Panc1 (cell line): ENCODE measurements around the gene OSBP2. TPM values are rescaled to one million over a fixed set of nuclear protein-coding genes. Genes with fewer than 3 reads are reported as not detected.

ENCODE experiments used
- ATAC-seq: fragments of 200-7000 bp; cut with Tn5 transposase; 2 replicates; pipeline ENCODE4 v1.9.1; 2020; ENCODE audit warnings: mild to moderate bottlenecking, moderate library complexity
- BruUV-seq: library from RNA; stranded (reverse); fragments of 400-500 nt; replicated peaks from 2 replicates; lab custom pipeline; 2021; lab: Mats Ljungman, UMichigan
- CTCF ChIA-PET: fragments of 300-600 bp; sonication (Branson Sonifier 250); formaldehyde crosslinking; loops from one replicate; lab custom pipeline; 2022; ENCODE audit warnings: antibody characterized with exemption; lab: Charles Lee
- POLR2A ChIA-PET: fragments of 300-600 bp; sonication (Branson Sonifier 250); formaldehyde crosslinking; loops from one replicate; lab custom pipeline; 2022; ENCODE audit warnings: antibody characterized with exemption; lab: Charles Lee
- DNase-seq: peaks from one replicate; pipeline ENCODE4 v3.0.0-alpha.2; 2010; ENCODE audit warnings: low read depth, low spot score
- H3K27ac ChIP-seq: 2 replicates; pipeline ENCODE4 v1.5.1; 2011; ENCODE audit warnings: mild to moderate bottlenecking, low read length, inconsistent platforms
- H3K27me3 ChIP-seq: fragments of 200-500 bp; sonication (Bioruptor generic); 2 replicates; pipeline ENCODE4 v1.6.0; 2014; ENCODE audit warnings: low read length, inconsistent platforms; ENCODE audit not compliant: control insufficient read depth, insufficient read depth
- H3K36me3 ChIP-seq: fragments of 200-500 bp; sonication (Bioruptor generic); 2 replicates; pipeline ENCODE4 v1.5.1; 2014; ENCODE audit warnings: inconsistent platforms, mild to moderate bottlenecking, low read length, moderate library complexity; ENCODE audit not compliant: control insufficient read depth, insufficient read depth
- H3K4me1 ChIP-seq: 2 replicates; pipeline ENCODE4 v1.5.1; 2011; ENCODE audit warnings: inconsistent platforms, mild to moderate bottlenecking, low read length, moderate library complexity; ENCODE audit not compliant: control insufficient read depth, insufficient read depth
- H3K4me3 ChIP-seq, 2 experiments: 2 replicates each; pipeline ENCODE4 v1.5.1; 2011 to 2012; ENCODE audit warnings: low read depth in 2 of 2, low read length in 2 of 2, mild to moderate bottlenecking in 2 of 2, inconsistent platforms in 1 of 2, moderate library complexity in 1 of 2
- H3K9me3 ChIP-seq: fragments of 200-500 bp; sonication (Bioruptor generic); 2 replicates; pipeline ENCODE4 v1.5.1; 2014; ENCODE audit warnings: low read depth, mild to moderate bottlenecking, inconsistent platforms, low read length, moderate library complexity; ENCODE audit not compliant: control insufficient read depth, insufficient read depth
- POLR2AphosphoS5 ChIP-seq: IDR thresholded peaks from 2 replicates; pipeline ENCODE4 v1.6.1; 2012; ENCODE audit warnings: mild to moderate bottlenecking, low read depth, low read length, moderate library complexity
- SIN3A ChIP-seq: IDR thresholded peaks from 2 replicates; pipeline ENCODE4 v1.6.1; 2012; ENCODE audit warnings: low read depth, mild to moderate bottlenecking, low read length, moderate library complexity, borderline replicate concordance; ENCODE audit not compliant: insufficient read depth
- TCF7L2 ChIP-seq: IDR thresholded peaks from 2 replicates; pipeline ENCODE4 v1.6.1; 2011; ENCODE audit warnings: mild to moderate bottlenecking, low read depth, low read length, inconsistent platforms
- in situ Hi-C: cut with HindIII; loops from 2 replicates; pipeline ENCODE4 v1.10.0; 2016; ENCODE audit warnings: low sequenced_read_pairs, low pct_unique_long_range_greater_than_20kb
- intact Hi-C: fragments of 100-400 bp; cut with micrococcal nuclease; formaldehyde crosslinking; loops from one replicate; pipeline ENCODE4 v1.10.0; 2022; ENCODE audit not compliant: unreplicated experiment
- total RNA-seq: library from RNA; stranded (reverse); gene quantifications from one replicate; pipeline ENCODE4 v1.2.1, GENCODE V29; 2021; ENCODE audit not compliant: unreplicated experiment
- TF ChIP-seq, protein P1 (sequence below), 2 experiments: IDR thresholded peaks; 2 replicates each; pipeline ENCODE4 v1.6.1; 2011 to 2012; ENCODE audit warnings: low read depth in 2 of 2, control low read depth in 1 of 2, low read length in 1 of 2, mild to moderate bottlenecking in 1 of 2, moderate library complexity in 1 of 2; ENCODE audit not compliant: insufficient read depth in 1 of 2
- TF ChIP-seq, protein P2 (sequence below): fragments of 450-650 bp; IDR thresholded peaks from 2 replicates; pipeline ENCODE4 v1.5.1; 2017; ENCODE audit warnings: mild to moderate bottlenecking

Gene OSBP2
- total RNA-seq, 1 experiment from 2014 or later = 4.7 TPM

DNA sequence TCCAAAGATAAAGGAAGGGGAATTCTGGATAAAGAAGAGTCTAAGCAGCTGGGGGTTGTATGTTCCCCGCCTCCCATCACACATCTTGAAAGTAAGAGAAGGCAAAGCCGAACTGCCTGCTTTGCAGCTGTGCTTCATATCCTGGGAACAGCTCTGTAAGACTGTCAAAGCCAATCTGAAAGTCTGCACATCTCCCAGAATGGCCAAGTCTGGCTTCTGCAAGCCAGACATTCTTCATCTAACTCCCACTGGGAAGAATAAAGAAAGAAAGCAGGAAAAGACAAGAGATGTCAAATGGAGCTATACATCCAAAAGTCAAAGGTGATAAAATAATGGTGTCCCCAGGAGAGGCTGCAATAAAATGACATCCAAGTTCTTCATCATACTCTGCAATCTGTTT, 258.5 kb downstream of the OSBP2 start:
- CTCF ChIA-PET = interaction anchor here (0.6 kb wide), 1 partner anchor 31 kb away, joined by 9 read pairs; no protein-coding TSS in a partner anchor
- no peaks in the 10 kb centered on the region for H3K27me3 ChIP-seq
- ATAC-seq = no peak
- H3K4me1 ChIP-seq = no peaks in the 10 kb centered on the region
- in situ Hi-C loops = no loop called here
- DNase-seq = no peak
- H3K9me3 ChIP-seq = no peaks in the 10 kb centered on the region
- intact Hi-C loops = no loop called here
- TF ChIP-seq POLR2AphosphoS5 (no peak), SIN3A (no peak), TCF7L2 (no peak)
- TF ChIP-seq, protein P1, sequence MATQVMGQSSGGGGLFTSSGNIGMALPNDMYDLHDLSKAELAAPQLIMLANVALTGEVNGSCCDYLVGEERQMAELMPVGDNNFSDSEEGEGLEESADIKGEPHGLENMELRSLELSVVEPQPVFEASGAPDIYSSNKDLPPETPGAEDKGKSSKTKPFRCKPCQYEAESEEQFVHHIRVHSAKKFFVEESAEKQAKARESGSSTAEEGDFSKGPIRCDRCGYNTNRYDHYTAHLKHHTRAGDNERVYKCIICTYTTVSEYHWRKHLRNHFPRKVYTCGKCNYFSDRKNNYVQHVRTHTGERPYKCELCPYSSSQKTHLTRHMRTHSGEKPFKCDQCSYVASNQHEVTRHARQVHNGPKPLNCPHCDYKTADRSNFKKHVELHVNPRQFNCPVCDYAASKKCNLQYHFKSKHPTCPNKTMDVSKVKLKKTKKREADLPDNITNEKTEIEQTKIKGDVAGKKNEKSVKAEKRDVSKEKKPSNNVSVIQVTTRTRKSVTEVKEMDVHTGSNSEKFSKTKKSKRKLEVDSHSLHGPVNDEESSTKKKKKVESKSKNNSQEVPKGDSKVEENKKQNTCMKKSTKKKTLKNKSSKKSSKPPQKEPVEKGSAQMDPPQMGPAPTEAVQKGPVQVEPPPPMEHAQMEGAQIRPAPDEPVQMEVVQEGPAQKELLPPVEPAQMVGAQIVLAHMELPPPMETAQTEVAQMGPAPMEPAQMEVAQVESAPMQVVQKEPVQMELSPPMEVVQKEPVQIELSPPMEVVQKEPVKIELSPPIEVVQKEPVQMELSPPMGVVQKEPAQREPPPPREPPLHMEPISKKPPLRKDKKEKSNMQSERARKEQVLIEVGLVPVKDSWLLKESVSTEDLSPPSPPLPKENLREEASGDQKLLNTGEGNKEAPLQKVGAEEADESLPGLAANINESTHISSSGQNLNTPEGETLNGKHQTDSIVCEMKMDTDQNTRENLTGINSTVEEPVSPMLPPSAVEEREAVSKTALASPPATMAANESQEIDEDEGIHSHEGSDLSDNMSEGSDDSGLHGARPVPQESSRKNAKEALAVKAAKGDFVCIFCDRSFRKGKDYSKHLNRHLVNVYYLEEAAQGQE (IDR thresholded peaks at IDR 0.05; ENCODE audit: insufficient read depth in 1 of 2, low read depth in 2 of 2, low read length in 1 of 2) = no peak
- TF ChIP-seq, protein P2, sequence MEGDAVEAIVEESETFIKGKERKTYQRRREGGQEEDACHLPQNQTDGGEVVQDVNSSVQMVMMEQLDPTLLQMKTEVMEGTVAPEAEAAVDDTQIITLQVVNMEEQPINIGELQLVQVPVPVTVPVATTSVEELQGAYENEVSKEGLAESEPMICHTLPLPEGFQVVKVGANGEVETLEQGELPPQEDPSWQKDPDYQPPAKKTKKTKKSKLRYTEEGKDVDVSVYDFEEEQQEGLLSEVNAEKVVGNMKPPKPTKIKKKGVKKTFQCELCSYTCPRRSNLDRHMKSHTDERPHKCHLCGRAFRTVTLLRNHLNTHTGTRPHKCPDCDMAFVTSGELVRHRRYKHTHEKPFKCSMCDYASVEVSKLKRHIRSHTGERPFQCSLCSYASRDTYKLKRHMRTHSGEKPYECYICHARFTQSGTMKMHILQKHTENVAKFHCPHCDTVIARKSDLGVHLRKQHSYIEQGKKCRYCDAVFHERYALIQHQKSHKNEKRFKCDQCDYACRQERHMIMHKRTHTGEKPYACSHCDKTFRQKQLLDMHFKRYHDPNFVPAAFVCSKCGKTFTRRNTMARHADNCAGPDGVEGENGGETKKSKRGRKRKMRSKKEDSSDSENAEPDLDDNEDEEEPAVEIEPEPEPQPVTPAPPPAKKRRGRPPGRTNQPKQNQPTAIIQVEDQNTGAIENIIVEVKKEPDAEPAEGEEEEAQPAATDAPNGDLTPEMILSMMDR = no peak
- H3K4me3 ChIP-seq = no peak overlapping the region
- H3K36me3 ChIP-seq = peaks cover 9% of the 10 kb centered on the region
- H3K27ac ChIP-seq = no peak overlapping the region
- POLR2A ChIA-PET = no interaction called here
- no TSS peak for BruUV-seq

DNA sequence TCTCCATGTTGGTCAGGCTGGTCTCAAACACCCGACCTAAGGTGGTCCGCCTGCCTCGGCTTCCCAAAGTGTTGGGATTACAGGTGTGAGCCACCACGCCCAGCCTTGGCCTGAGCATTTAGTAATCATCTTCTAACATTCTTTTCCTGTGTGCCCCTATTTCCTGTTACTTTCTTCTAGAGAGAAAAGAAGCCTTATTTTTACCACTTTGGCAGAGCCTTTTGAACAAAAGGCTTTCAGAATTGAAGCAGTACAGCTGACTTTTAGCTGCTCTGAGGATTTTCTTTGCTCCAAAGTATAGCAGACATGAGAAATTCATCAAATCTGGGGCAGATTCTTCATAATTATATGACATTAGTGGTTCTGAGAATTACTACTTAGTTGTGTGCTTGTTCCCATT, 260.5 kb downstream of the OSBP2 start:
- ChIA-PET CTCF (no interaction called here), POLR2A (no interaction called here)
- H3K27ac ChIP-seq = no peak overlapping the region
- H3K4me3 ChIP-seq = no peak overlapping the region
- TF ChIP-seq, protein P1 (IDR thresholded peaks at IDR 0.05; ENCODE audit: insufficient read depth in 1 of 2, low read depth in 2 of 2, low read length in 1 of 2) = no peak
- TF ChIP-seq TCF7L2 (no peak), SIN3A (no peak), POLR2AphosphoS5 (no peak)
- TF ChIP-seq, protein P2 = no peak
- ATAC-seq = no peak
- DNase-seq = no peak
- H3K4me1 ChIP-seq = no peaks in the 10 kb centered on the region
- no peaks in the 10 kb centered on the region for H3K27me3 ChIP-seq
- BruUV-seq = no TSS peak
- peaks cover 6% of the 10 kb centered on the region for H3K36me3 ChIP-seq
- H3K9me3 ChIP-seq = no peaks in the 10 kb centered on the region
- intact Hi-C loops = no loop called here
- in situ Hi-C loops = no loop called here
